Esophagus (tissue), 2 donors: ENCODE results near the gene CXADR. TPM values are rescaled to one million over a fixed set of nuclear protein-coding genes. Genes with fewer than 3 reads are reported as not detected.

ENCODE experiments used
- H3K27ac ChIP-seq, 2 donors: one replicate each; pipeline ENCODE4 v1.5.1; 2013; ENCODE audit warnings: low read depth in 2 of 2, mild to moderate bottlenecking in 2 of 2, inconsistent platforms in 1 of 2, low read length in 1 of 2, moderate library complexity in 1 of 2
- H3K27me3 ChIP-seq, 2 donors: one replicate each; pipeline ENCODE4 v1.6.1; 2013; ENCODE audit warnings: low read length in 2 of 2, control low read depth in 1 of 2, mild to moderate bottlenecking in 1 of 2; ENCODE audit not compliant: insufficient read depth in 2 of 2, control insufficient read depth in 1 of 2
- H3K36me3 ChIP-seq, 2 donors: one replicate each; pipeline ENCODE4 v1.6.1; 2013; ENCODE audit warnings: low read length in 1 of 2; ENCODE audit not compliant: control insufficient read depth in 2 of 2, insufficient read depth in 2 of 2
- H3K4me1 ChIP-seq, 2 donors: one replicate each; pipeline ENCODE4 v1.6.1; 2013; ENCODE audit warnings: low read length in 1 of 2; ENCODE audit not compliant: control insufficient read depth in 2 of 2, insufficient read depth in 2 of 2
- H3K4me3 ChIP-seq, 2 donors: one replicate each; pipeline ENCODE4 v1.5.1; 2013; ENCODE audit warnings: low read length in 2 of 2, mild to moderate bottlenecking in 2 of 2, low read depth in 1 of 2, moderate library complexity in 1 of 2
- H3K9me3 ChIP-seq, 2 donors: one replicate each; pipeline ENCODE4 v1.6.1; 2013; ENCODE audit warnings: mild to moderate bottlenecking in 2 of 2, low read depth in 1 of 2, low read length in 1 of 2, moderate library complexity in 1 of 2; ENCODE audit not compliant: control insufficient read depth in 2 of 2, insufficient read depth in 1 of 2
- WGBS, 2 donors: extraction: QIAGEN DNeasy Blood & Tissue Kit; methylation state at CpG; one replicate each; pipeline ENCODE4 v1.1.7; 2013; 5-methylcytosine and 5-hydroxymethylcytosine counted together
- polyA plus RNA-seq, 2 donors: library from polyadenylated mRNA; stranded (reverse); fragments of 200-250 nt; gene quantifications; one replicate each; pipeline ENCODE4 v1.2.3, GENCODE V29; 2013
- donor health status: healthy with polysubstance abuse.
- donor health status: Bipolar disorder and iron deficiency.

CXADR gene
- 1 to 10 TPM; 9.7 to 9.8 TPM for polyA plus RNA-seq

DNA sequence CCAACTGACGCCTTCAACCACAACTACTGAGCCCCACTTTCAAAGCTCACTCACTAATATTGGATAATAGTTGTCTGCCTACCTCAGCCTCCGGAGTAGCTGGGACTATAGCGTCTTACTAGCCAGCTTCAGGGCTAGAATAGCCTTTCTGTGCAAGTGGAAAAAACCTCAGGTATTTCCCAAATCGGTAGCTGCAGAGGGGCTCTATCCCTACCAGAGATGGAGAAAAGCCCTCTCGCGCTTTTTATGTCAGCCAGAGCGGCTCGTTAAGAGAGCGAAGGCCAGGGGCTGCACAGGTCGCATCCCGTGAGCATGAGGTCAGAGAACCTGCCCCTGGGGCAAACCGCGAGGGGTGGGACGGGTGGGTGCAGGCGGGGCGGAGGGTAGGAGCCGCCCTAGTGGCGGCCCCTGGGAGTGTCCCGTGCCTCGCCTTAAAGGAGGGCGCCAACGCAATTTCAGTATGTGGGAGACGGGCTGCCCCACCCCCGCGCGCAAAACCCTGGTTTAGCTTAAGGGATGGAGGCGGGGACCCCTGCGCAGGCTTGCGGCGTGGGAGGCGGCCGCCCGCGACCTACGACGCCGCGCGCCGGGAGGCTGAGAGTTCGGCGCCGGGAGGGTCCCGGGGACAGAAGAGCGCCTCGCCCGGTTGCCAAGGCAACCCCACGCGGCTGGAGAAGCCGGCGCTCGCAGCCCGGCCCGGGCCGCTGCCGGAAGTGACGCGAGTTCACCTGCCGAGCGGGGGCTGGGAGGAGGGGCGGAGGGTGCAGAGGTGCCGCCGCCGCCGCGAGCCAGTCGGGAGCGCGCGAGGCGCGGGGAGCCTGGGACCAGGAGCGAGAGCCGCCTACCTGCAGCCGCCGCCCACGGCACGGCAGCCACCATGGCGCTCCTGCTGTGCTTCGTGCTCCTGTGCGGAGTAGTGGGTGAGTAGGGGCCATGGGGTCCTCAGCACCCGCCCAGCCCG is at the start of gene CXADR:
TSS of gene CXADR (plus strand) at position 791 of the 961 bp plus-strand sequence. CDS start at position 878, 87 bp downstream.
- Histone ChIP-seq H3K9me3 (no peaks in the 10 kb centered on the region), H3K27me3 (no peaks in the 10 kb centered on the region), H3K4me3 (peak within 1 kb of the TSS; percentile 62), H3K4me1 (peaks cover 0 to 4% of the 10 kb centered on the region in 2 donors), H3K36me3 (no peaks in the 10 kb centered on the region), H3K27ac (peak within 1 kb of the TSS; percentile 92 to 95)
- 1% methylated on average over 73 to 83 of the region's 83 CpGs for WGBS, 2 donors

GRCh38 chr21:17466166-17466565 is 46.7 kb upstream of the CXADR start:
- WGBS, 2 donors: 63 to 88% methylated on average over 1 of the region's 1 CpG
- no peaks in the 10 kb centered on the region for H3K27me3 ChIP-seq
- no peak overlapping the region for H3K4me3 ChIP-seq
- no peaks in the 10 kb centered on the region for H3K36me3 ChIP-seq
- no peaks in the 10 kb centered on the region for H3K9me3 ChIP-seq
- no peaks in the 10 kb centered on the region for H3K4me1 ChIP-seq
- no peak overlapping the region for H3K27ac ChIP-seq

DNA sequence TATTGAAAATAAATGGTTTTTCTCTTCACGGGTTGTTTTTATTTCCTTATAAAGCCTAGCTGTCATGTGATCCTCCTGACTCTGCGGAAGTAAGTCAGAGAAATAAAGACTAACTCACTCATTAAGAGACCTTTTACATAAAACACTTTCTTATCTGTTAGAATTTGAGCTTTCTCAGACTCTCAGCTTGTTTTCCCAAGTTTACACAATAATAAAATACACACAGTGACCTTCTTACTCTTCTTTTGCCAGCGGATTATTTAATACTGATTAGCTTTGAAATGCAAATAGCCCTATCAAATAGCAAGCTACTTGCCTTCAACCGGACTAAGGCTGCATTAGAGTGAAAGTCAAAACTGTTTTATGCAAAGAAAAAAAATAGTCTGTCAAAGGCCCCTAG is 45.5 kb upstream of the CXADR start:
- H3K4me3 ChIP-seq: no peak overlapping the region
- WGBS, 2 donors: 40 to 46% methylated on average over 4 of the region's 4 CpGs
- no peaks in the 10 kb centered on the region for H3K27me3 ChIP-seq
- no peaks in the 10 kb centered on the region for H3K36me3 ChIP-seq
- H3K9me3 ChIP-seq: no peaks in the 10 kb centered on the region
- no peaks in the 10 kb centered on the region for H3K4me1 ChIP-seq
- H3K27ac ChIP-seq: no peak overlapping the region

DNA sequence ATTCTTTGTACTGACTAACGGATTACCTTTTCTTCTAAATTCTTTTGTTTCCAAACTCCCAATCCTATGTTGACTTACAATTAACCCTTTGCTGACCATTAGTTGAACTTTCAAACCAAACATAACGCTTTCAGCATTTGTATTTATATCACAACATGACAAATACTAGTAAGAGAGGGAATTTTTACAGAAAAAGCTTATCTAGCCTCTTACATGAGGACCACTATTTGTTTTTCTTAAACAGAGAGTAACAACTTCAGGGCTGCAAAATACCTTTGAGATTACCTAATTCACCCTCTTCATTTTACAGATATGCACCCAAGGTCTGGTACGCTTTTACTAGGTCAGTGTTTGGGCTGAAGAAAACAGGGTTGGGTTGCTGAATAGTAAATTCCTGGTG is 45.0 kb upstream of the CXADR start:
- H3K4me3 ChIP-seq: no peak overlapping the region
- H3K36me3 ChIP-seq: no peaks in the 10 kb centered on the region
- H3K4me1 ChIP-seq: no peaks in the 10 kb centered on the region
- H3K9me3 ChIP-seq: no peaks in the 10 kb centered on the region
- H3K27ac ChIP-seq: no peak overlapping the region
- 51 to 52% methylated on average over 3 of the region's 3 CpGs for WGBS, 2 donors
- no peaks in the 10 kb centered on the region for H3K27me3 ChIP-seq

DNA sequence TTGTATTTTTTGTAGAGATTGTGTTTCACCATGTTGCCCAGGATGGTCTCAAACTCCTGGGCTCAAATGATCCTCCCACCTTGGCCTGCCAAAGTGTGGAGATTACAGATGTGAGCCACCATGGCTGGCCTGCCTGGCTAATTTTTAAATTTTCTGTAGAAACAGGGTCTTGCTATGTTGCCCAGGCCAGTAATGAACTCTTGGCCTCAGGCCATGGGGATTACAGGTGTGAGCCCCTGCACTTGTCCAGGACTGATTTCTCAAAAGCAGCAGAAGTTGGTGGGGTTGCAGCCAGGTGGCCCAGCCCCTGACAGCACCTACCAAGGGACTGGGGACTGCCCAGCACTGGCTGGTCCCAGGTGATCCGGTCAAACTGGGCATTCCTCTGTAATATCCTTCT is 44.1 kb upstream of the CXADR start:
- no peaks in the 10 kb centered on the region for H3K27me3 ChIP-seq
- H3K36me3 ChIP-seq: no peaks in the 10 kb centered on the region
- H3K27ac ChIP-seq: no peak overlapping the region
- no peak overlapping the region for H3K4me3 ChIP-seq
- H3K4me1 ChIP-seq: no peaks in the 10 kb centered on the region
- no peaks in the 10 kb centered on the region for H3K9me3 ChIP-seq
- WGBS, 2 donors: 87 to 96% methylated on average over 1 of the region's 1 CpG

GRCh38 chr21:17469727-17470126 is 43.1 kb upstream of the CXADR start:
- H3K36me3 ChIP-seq: no peaks in the 10 kb centered on the region
- 95 to 98% methylated on average over 1 of the region's 1 CpG for WGBS, 2 donors
- no peaks in the 10 kb centered on the region for H3K27me3 ChIP-seq
- no peak overlapping the region for H3K27ac ChIP-seq
- H3K9me3 ChIP-seq: no peaks in the 10 kb centered on the region
- no peaks in the 10 kb centered on the region for H3K4me1 ChIP-seq
- no peak overlapping the region for H3K4me3 ChIP-seq

GRCh38 chr21:17472182-17472581 is 40.7 kb upstream of the CXADR start:
- H3K4me1 ChIP-seq: no peaks in the 10 kb centered on the region
- 39 to 49% methylated on average over 1 of the region's 1 CpG for WGBS, 2 donors
- no peaks in the 10 kb centered on the region for H3K36me3 ChIP-seq
- H3K27ac ChIP-seq: peak overlapping the region; percentile 69 to 71
- no peaks in the 10 kb centered on the region for H3K27me3 ChIP-seq
- no peaks in the 10 kb centered on the region for H3K9me3 ChIP-seq
- no peak overlapping the region for H3K4me3 ChIP-seq

DNA sequence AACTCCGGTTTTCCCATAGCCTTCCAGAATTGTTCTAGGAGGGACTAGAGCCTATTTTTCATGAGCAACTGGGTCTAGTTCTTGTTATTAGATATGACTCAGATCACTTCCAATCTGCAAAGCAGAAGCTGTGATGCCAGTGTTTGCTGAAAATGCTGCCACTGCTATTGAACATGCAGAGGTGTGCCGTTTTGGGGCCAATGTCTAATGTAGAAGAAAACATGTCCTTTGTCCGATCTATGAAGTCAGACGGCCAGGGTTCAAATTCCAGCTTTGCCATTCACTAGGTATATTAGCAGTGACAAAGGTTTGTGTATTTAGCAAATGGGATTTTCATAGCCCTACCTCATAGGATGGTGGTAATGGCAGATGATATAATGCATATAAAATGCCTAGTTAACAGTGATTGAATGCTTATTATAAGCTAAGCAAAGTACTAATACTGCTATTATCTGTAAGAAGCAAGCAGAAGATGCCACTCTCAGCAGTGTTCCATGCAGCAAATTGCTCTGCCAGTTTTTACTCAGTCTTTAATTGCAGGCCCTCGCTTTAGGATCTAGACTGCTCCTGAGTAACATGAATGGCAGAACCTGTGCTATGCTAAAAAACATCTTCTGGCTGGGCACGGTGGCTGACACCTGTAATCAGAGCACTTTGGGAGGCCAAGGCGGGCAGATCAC is 40.1 kb upstream of the CXADR start:
- no peaks in the 10 kb centered on the region for H3K9me3 ChIP-seq
- no peak overlapping the region for H3K4me3 ChIP-seq
- H3K36me3 ChIP-seq: no peaks in the 10 kb centered on the region
- 66 to 73% methylated on average over 7 of the region's 7 CpGs for WGBS, 2 donors
- no peaks in the 10 kb centered on the region for H3K27me3 ChIP-seq
- peak overlapping the region; percentile 69 to 71 for H3K27ac ChIP-seq
- no peaks in the 10 kb centered on the region for H3K4me1 ChIP-seq

DNA sequence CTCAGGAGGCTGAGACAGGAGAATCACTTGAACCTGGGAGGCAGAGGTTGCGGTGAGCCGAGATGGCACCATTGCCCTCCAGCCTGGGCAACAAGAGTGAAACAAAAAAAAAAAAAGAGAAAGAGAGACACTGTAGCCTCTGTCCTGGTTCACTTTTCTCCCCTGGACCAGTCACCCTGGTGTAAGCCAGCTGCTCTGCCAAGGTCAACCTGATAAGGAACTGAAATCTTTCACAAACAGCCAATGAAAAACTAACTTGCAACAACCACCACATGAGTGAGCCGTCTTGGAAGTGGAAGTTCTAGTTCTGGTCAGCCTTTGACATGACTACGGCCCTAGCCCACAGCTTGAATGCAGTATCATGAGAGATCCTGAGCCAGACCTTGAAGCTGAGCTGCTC is 36.8 kb upstream of the CXADR start:
- no peak overlapping the region for H3K27ac ChIP-seq
- H3K4me3 ChIP-seq: no peak overlapping the region
- H3K27me3 ChIP-seq: no peaks in the 10 kb centered on the region
- H3K4me1 ChIP-seq: no peaks in the 10 kb centered on the region
- no peaks in the 10 kb centered on the region for H3K9me3 ChIP-seq
- H3K36me3 ChIP-seq: no peaks in the 10 kb centered on the region
- 71 to 90% methylated on average over 4 of the region's 4 CpGs for WGBS, 2 donors
